Left lung (tissue), 10 donors: ENCODE data around the gene CABLES1. TPM values are rescaled to one million over a fixed set of nuclear protein-coding genes. Genes with fewer than 3 reads are reported as not detected.
"Not testable (repeated sequence)": the region's sequence is repeated elsewhere in the genome, so short reads cannot be mapped to it uniquely, and the experiment has no call there.

Source experiments
- ATAC-seq: fragments of 200-7000 bp; cut with Tn5 transposase; one replicate; pipeline ENCODE4 v1.9.1; 2020; ENCODE audit warnings: moderate library complexity
- DNase-seq, 4 donors: peaks; one replicate each; pipeline ENCODE4 v3.0.0-alpha.2; 2013 to 2020
- H3K27ac ChIP-seq, 2 donors: fragments of 200-600 bp; sonication (generic) in 1 of 2; one replicate each; pipeline versions ENCODE4 v1.5.0 to v1.8.0; 2020 to 2021
- H3K27me3 ChIP-seq, 2 donors: fragments of 200-600 bp; sonication (generic) in 1 of 2; one replicate each; pipeline versions ENCODE4 v1.5.0 to v1.8.0; 2020 to 2021
- H3K36me3 ChIP-seq, 2 donors: fragments of 200-600 bp; sonication (generic) in 1 of 2; one replicate each; pipeline versions ENCODE4 v1.5.0 to v1.8.0; 2020 to 2021
- H3K4me1 ChIP-seq, 2 donors: fragments of 200-600 bp; one replicate each; pipeline ENCODE4 v1.8.0; 2021
- H3K4me3 ChIP-seq, 2 donors: fragments of 200-600 bp; sonication (generic) in 1 of 2; one replicate each; pipeline versions ENCODE4 v1.5.0 to v1.8.0; 2020 to 2021; ENCODE audit warnings: mild to moderate bottlenecking in 1 of 2
- H3K9me3 ChIP-seq, 2 donors: fragments of 200-600 bp; sonication (generic) in 1 of 2; one replicate each; pipeline versions ENCODE4 v1.5.0 to v1.8.0; 2020 to 2021
- CTCF ChIP-seq, 2 donors: fragments of 200-600 bp; sonication (generic) in 1 of 2; IDR thresholded peaks; one replicate each; pipeline versions ENCODE4 v1.5.0 to v1.8.0; 2021; ENCODE audit warnings: antibody characterized with exemption in 2 of 2
- intact Hi-C, 2 donors: fragments of 100-400 bp; cut with DNase I; formaldehyde crosslinking; loops; one replicate each; pipeline versions ENCODE4 v1.11.2 to v1.14.2; 2022
- polyA plus RNA-seq, 6 donors: library from polyadenylated mRNA; unstranded; fragments of 120-200 nt; gene quantifications; one replicate each; pipeline ENCODE4 v1.2.1, GENCODE V29; 2013; ENCODE audit not compliant: insufficient read length in 6 of 6
- total RNA-seq, 2 donors: library from RNA; stranded (reverse); fragmentation: NEBNext Ultra II Directional; extraction: Animal tissue kit (Norgen Biotek cat#: 25700); gene quantifications; one replicate each; pipeline ENCODE4 v1.2.1, GENCODE V29; 2021
- donor health status: DM: no; HTN: yes; CAD: no.
- donor health status: DM: no; HTN: no; CAD: no.

The CABLES1 gene
- total and polyA plus RNA-seq, 8 donors: 21.9 to 84.5 (median 71.6) TPM

DNA sequence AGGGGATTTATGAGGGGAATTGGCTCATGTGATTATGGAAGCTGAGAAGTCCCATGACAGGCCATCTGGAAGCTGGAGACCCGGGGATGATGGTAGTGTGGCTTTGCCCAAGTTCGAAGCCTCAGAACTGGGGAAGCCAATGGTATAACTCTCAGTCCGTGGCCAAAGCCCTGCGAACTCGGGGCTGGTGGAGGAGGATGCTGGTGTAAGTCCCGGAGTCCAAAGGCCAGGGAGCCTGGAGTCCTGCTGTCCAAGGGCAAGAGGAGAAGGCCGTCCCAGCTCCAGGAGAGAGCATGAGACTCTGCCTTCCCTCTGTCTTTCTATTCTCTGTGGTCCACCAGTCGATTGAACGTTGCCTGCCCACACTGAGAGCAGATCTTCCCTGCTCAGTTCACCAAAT, 43.2 kb upstream of the CABLES1 start:
- no peak for ATAC-seq

DNA sequence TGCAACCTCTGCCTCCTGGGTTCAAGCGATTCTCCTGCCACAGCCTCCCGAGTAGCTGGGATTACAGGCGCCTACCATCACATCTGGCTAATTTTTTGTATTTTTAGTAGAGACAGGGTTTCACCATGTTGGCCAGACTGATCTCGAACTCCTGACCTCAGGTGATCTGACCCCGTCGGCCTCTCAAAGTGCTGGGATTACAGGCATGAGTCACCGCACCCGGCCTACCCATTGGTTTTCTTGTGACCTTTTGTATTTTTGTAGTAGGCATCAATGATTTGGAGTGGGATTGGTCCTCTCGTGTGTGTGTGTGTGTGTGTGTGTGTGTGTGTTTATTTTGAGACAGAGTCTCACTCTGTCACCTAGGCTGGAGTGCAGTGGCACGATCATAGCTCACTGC, 42.2 kb upstream of the CABLES1 start:
- not testable (repeated sequence) for ATAC-seq, H3K4me3 ChIP-seq

More for the DNA sequence above, 43.2 kb upstream of the CABLES1 start:
- Histone ChIP-seq H3K9me3 (no peaks in the 10 kb centered on the region), H3K4me1 (no peaks in the 10 kb centered on the region), H3K36me3 (no peaks in the 10 kb centered on the region), H3K4me3 (no peak overlapping the region), H3K27me3 (no peaks in the 10 kb centered on the region), H3K27ac (no peak overlapping the region)
- TF ChIP-seq CTCF (IDR thresholded peaks at IDR 0.05): no peak
- no peak for DNase-seq
- intact Hi-C loops: no loop called here

DNA sequence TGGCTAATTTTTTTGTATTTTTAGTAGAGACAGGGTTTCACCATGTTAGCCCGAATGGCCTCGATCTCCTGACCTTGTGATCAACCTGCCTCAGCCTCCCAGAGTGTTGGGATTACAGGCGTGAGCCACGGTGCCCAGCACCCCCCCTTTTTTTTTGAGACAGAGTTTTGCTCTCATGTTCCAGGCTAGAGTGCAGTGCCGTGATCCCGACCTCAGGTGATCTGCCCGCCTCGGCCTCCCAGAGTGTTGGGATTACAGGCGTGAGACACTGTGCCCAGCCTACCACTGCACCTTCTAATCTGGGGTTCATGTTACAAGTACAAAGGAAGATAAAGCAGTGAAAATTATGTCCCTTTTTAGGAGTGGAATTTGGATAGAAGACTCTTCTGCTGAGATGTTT, 41.5 kb upstream of the CABLES1 start:
- ATAC-seq: no peak
- H3K27me3 ChIP-seq: no peaks in the 10 kb centered on the region

More for the DNA sequence above, 42.2 kb upstream of the CABLES1 start:
- H3K4me1 ChIP-seq, H3K27ac ChIP-seq, H3K9me3 ChIP-seq, H3K36me3 ChIP-seq, H3K27me3 ChIP-seq, DNase-seq, intact Hi-C loops: not testable (repeated sequence)

GRCh38 chr18:23094411-23095190, 40.7 kb upstream of the CABLES1 start:
- H3K4me1 ChIP-seq: no peaks in the 10 kb centered on the region
- ATAC-seq: no peak
- no peaks in the 10 kb centered on the region for H3K27me3 ChIP-seq
- no peak for TF ChIP-seq CTCF (IDR thresholded peaks at IDR 0.05)
- no peak for DNase-seq
- no peak overlapping the region for H3K27ac ChIP-seq
- H3K9me3 ChIP-seq: no peaks in the 10 kb centered on the region
- H3K36me3 ChIP-seq: no peaks in the 10 kb centered on the region
- intact Hi-C loops: no loop called here
- no peak overlapping the region for H3K4me3 ChIP-seq

More for the DNA sequence above, 41.5 kb upstream of the CABLES1 start:
- TF ChIP-seq CTCF (IDR thresholded peaks at IDR 0.05): no peak
- intact Hi-C loops: no loop called here
- H3K4me3 ChIP-seq: no peak overlapping the region
- H3K9me3 ChIP-seq: no peaks in the 10 kb centered on the region
- H3K27ac ChIP-seq: no peak overlapping the region
- no peaks in the 10 kb centered on the region for H3K4me1 ChIP-seq
- DNase-seq: no peak
- H3K36me3 ChIP-seq: no peaks in the 10 kb centered on the region

GRCh38 chr18:23095463-23095862, 39.8 kb upstream of the CABLES1 start:
- no peak for TF ChIP-seq CTCF (IDR thresholded peaks at IDR 0.05)
- Histone ChIP-seq H3K36me3 (no peaks in the 10 kb centered on the region), H3K27ac (no peak overlapping the region), H3K27me3 (no peaks in the 10 kb centered on the region), H3K9me3 (no peaks in the 10 kb centered on the region), H3K4me3 (no peak overlapping the region), H3K4me1 (no peaks in the 10 kb centered on the region)
- intact Hi-C loops: no loop called here
- no peak for ATAC-seq
- no peak for DNase-seq

GRCh38 chr18:23097016-23097415, 38.3 kb upstream of the CABLES1 start:
- intact Hi-C loops, DNase-seq, H3K36me3 ChIP-seq: not testable (repeated sequence)

More at GRCh38 chr18:23097016-23097415, 38.3 kb upstream of the CABLES1 start:
- not testable (repeated sequence) for H3K27ac ChIP-seq, H3K9me3 ChIP-seq, H3K4me3 ChIP-seq, H3K27me3 ChIP-seq, ATAC-seq, H3K4me1 ChIP-seq
